GM19455 (cell line): ENCODE measurements around the gene AP3B1.
"Not testable (repeated sequence)": the region's sequence is repeated elsewhere in the genome, so short reads cannot be mapped to it uniquely, and the experiment has no call there.

Experiments
- ATAC-seq: cut with Tn5 transposase; IDR thresholded peaks from one replicate; pipeline ENCODE4 v1.9.1; 2021; ENCODE audit not compliant: unreplicated experiment

Gene AP3B1

GRCh38 chr5:78251663-78252284 lies 42.7 kb downstream of the AP3B1 start:
- no peak for ATAC-seq

- ATAC-seq, result no peak
These were observed 49.4 kb downstream of the AP3B1 start for GRCh38 chr5:78245136-78245535.

GRCh38 chr5:78243639-78244038 lies 50.9 kb downstream of the AP3B1 start:
- no peak for ATAC-seq

GRCh38 chr5:78243091-78243490 lies 51.4 kb downstream of the AP3B1 start:
- ATAC-seq, result no peak

- ATAC-seq, result no peak
These were observed 52.5 kb downstream of the AP3B1 start for GRCh38 chr5:78242001-78242400.

GRCh38 chr5:78237911-78238310 lies 56.6 kb downstream of the AP3B1 start:
- ATAC-seq, result no peak

GRCh38 chr5:78236046-78236445 lies 58.5 kb downstream of the AP3B1 start:
- ATAC-seq, result no peak

GRCh38 chr5:78235289-78235688 lies 59.2 kb downstream of the AP3B1 start:
- ATAC-seq, result no peak

GRCh38 chr5:78234804-78235203 lies 59.7 kb downstream of the AP3B1 start:
- no peak for ATAC-seq

- ATAC-seq, result no peak
These were observed 62.3 kb downstream of the AP3B1 start for GRCh38 chr5:78232163-78232562.

- no peak for ATAC-seq
These were observed 70.1 kb downstream of the AP3B1 start for GRCh38 chr5:78224358-78224757.

GRCh38 chr5:78221964-78222451 lies 72.5 kb downstream of the AP3B1 start:
- ATAC-seq, result peak; percentile 97

GRCh38 chr5:78221467-78221866 lies 73.0 kb downstream of the AP3B1 start:
- ATAC-seq, result no peak

GRCh38 chr5:78215972-78216371 lies 78.5 kb downstream of the AP3B1 start:
- ATAC-seq, result no peak

- ATAC-seq, result no peak
These were observed 78.9 kb downstream of the AP3B1 start for GRCh38 chr5:78215565-78215964.

GRCh38 chr5:78213799-78214198 lies 80.7 kb downstream of the AP3B1 start:
- no peak for ATAC-seq

GRCh38 chr5:78211052-78211451 lies 83.4 kb downstream of the AP3B1 start:
- ATAC-seq, result no peak

GRCh38 chr5:78204241-78204640 lies 90.3 kb downstream of the AP3B1 start:
- ATAC-seq, result no peak

- ATAC-seq, result no peak
These were observed 90.7 kb downstream of the AP3B1 start for GRCh38 chr5:78203815-78204214.

- ATAC-seq, result no peak
These were observed 104.1 kb downstream of the AP3B1 start for GRCh38 chr5:78190402-78190801.

- not testable (repeated sequence) for ATAC-seq
These were observed 105.8 kb downstream of the AP3B1 start for GRCh38 chr5:78188681-78189080.

GRCh38 chr5:78187172-78187571 lies 107.3 kb downstream of the AP3B1 start:
- ATAC-seq, result no peak

GRCh38 chr5:78182838-78183237 lies 111.7 kb downstream of the AP3B1 start:
- ATAC-seq, result no peak
